ENCODE measurements around the gene DHRS1.

GRCh38 chr14:24321212-24321975, 21.8 kb upstream of the DHRS1 start:
- TF ChIP-seq CTCF (IDR thresholded peaks at IDR 0.05) (no peak), POLR2A (IDR thresholded peaks at IDR 0.05) (no peak)

Data from vagina (tissue), 2 donors.